H1 (cell line): Measurements from ENCODE around the gene ITGB8. TPM values are rescaled to one million over a fixed set of nuclear protein-coding genes. Genes with fewer than 3 reads are reported as not detected.

ENCODE experiments used
- CTCF ChIA-PET: fragments of 300-600 bp; sonication (Branson Sonifier 250); formaldehyde crosslinking; loops from one replicate; lab custom pipeline; 2021; ENCODE audit not compliant: partially characterized antibody; lab: Charles Lee
- POLR2A ChIA-PET: fragments of 300-600 bp; sonication (Branson Sonifier 250); formaldehyde crosslinking; loops from one replicate; lab custom pipeline; 2021; ENCODE audit warnings: inconsistent platforms; ENCODE audit not compliant: partially characterized antibody; lab: Charles Lee
- DNase-seq, 2 experiments: peaks; one replicate each; pipeline versions ENCODE4 v3.0.0 to v3.0.0-alpha.2; 2010 to 2022; ENCODE audit warnings: low spot score in 2 of 2, low read depth in 1 of 2, mixed read lengths in 1 of 2
- FAIRE-seq: peaks from 2 replicates; lab custom pipeline; 2011; peaks lifted over from hg19 to GRCh38; lab: Jason Lieb, UNC
- H2AFZ ChIP-seq: 2 replicates; pipeline ENCODE4 v1.8.1; 2012; ENCODE audit warnings: low read length, inconsistent platforms
- H2AK5ac ChIP-seq: 2 replicates; pipeline ENCODE4 v1.6.1; 2013; ENCODE audit warnings: low read depth, low read length
- H2BK120ac ChIP-seq: replicated peaks from 2 replicates; pipeline ENCODE3; 2013; ENCODE audit warnings: low read depth, low read length, inconsistent platforms
- H2BK12ac ChIP-seq: 2 replicates; pipeline ENCODE4 v1.6.1; 2013; ENCODE audit warnings: low read depth, low read length
- H2BK15ac ChIP-seq: 2 replicates; pipeline ENCODE4 v1.6.1; 2013; ENCODE audit warnings: low read length
- H2BK20ac ChIP-seq: 2 replicates; pipeline ENCODE4 v1.6.1; 2013; ENCODE audit warnings: low read length
- H2BK5ac ChIP-seq: 2 replicates; pipeline ENCODE4 v1.6.1; 2013; ENCODE audit warnings: low read depth, low read length
- H3K14ac ChIP-seq: 2 replicates; pipeline ENCODE4 v1.6.1; 2013; ENCODE audit warnings: inconsistent platforms; ENCODE audit not compliant: insufficient read length
- H3K18ac ChIP-seq: 2 replicates; pipeline ENCODE4 v1.6.1; 2013; ENCODE audit warnings: low read length; ENCODE audit errors: extremely low read depth
- H3K23ac ChIP-seq: 2 replicates; pipeline ENCODE4 v1.6.1; 2013; ENCODE audit warnings: inconsistent platforms; ENCODE audit not compliant: insufficient read length
- H3K23me2 ChIP-seq: 2 replicates; pipeline ENCODE4 v1.6.1; 2013; ENCODE audit warnings: low read depth, low read length
- H3K27ac ChIP-seq: 2 replicates; pipeline ENCODE4 v1.6.1; 2011; ENCODE audit warnings: low read depth, low read length, inconsistent platforms
- H3K27me3 ChIP-seq, 4 experiments: replicated peaks in 1 of 4; 1 replicate in 1 of 4; 2 replicates in 3 of 4; pipeline versions ENCODE4 v1.6.1 to v1.8.1; 2011 to 2013; ENCODE audit warnings: low read length in 3 of 4, mild to moderate bottlenecking in 3 of 4, inconsistent platforms in 2 of 4, mixed read lengths in 2 of 4, moderate library complexity in 1 of 4; ENCODE audit not compliant: control insufficient read depth in 3 of 4, insufficient read depth in 3 of 4; ENCODE audit errors: extremely low read depth in 1 of 4
- H3K36me3 ChIP-seq, 4 experiments: 2 replicates each; pipeline versions ENCODE4 v1.6.1 to v1.8.1; 2011 to 2013; ENCODE audit warnings: mild to moderate bottlenecking in 4 of 4, low read length in 3 of 4, moderate library complexity in 2 of 4, control low read depth in 1 of 4, inconsistent platforms in 1 of 4; ENCODE audit not compliant: insufficient read depth in 4 of 4, control insufficient read depth in 2 of 4
- H3K4ac ChIP-seq: replicated peaks from 2 replicates; pipeline ENCODE3; 2013; ENCODE audit warnings: low read length, low read depth, mixed read lengths, inconsistent platforms; ENCODE audit not compliant: insufficient read length
- H3K4me1 ChIP-seq, 4 experiments: replicated peaks in 1 of 4; 1 replicate in 1 of 4; 2 replicates in 3 of 4; pipeline versions ENCODE4 v1.6.1 to v1.8.1; 2011 to 2013; ENCODE audit warnings: low read length in 3 of 4, inconsistent platforms in 2 of 4, mixed read lengths in 1 of 4; ENCODE audit not compliant: insufficient read depth in 4 of 4, control insufficient read depth in 3 of 4
- H3K4me2 ChIP-seq, 2 experiments: 2 replicates each; pipeline versions ENCODE4 v1.6.1 to v1.8.1; 2011 to 2013; ENCODE audit warnings: low read depth in 2 of 2, low read length in 2 of 2, control low read depth in 1 of 2, inconsistent platforms in 1 of 2, mild to moderate bottlenecking in 1 of 2; ENCODE audit not compliant: insufficient read depth in 1 of 2
- H3K4me3 ChIP-seq, 4 experiments: fragments of 200-600, 300-600 bp in 1 of 4; sonication (generic), shearing (Covaris generic), sonication (Bioruptor Twin) in 1 of 4; 2 replicates each; pipeline versions ENCODE4 v1.5.1 to v1.8.1; 2011 to 2016; ENCODE audit warnings: low read length in 4 of 4, low read depth in 3 of 4, control low read depth in 2 of 4, inconsistent platforms in 2 of 4, mild to moderate bottlenecking in 2 of 4, mixed read lengths in 1 of 4, moderate library complexity in 1 of 4; ENCODE audit not compliant: insufficient read depth in 2 of 4; ENCODE audit errors: extremely low read depth in 1 of 4
- H3K56ac ChIP-seq: replicated peaks from 2 replicates; pipeline ENCODE3; 2013; ENCODE audit warnings: low read depth, mild to moderate bottlenecking, mixed read lengths, low read length, inconsistent platforms; ENCODE audit not compliant: insufficient read length
- H3K79me1 ChIP-seq: 2 replicates; pipeline ENCODE4 v1.6.1; 2013; ENCODE audit warnings: low read depth, low read length, control low read depth
- H3K79me2 ChIP-seq, 2 experiments: 2 replicates each; pipeline versions ENCODE4 v1.6.1 to v1.8.1; 2012 to 2013; ENCODE audit warnings: low read length in 2 of 2, mild to moderate bottlenecking in 2 of 2, inconsistent platforms in 1 of 2; ENCODE audit not compliant: insufficient read depth in 2 of 2, control insufficient read depth in 1 of 2
- H3K9ac ChIP-seq, 4 experiments: replicated peaks in 1 of 4; 1 replicate in 1 of 4; 2 replicates in 3 of 4; pipeline versions ENCODE4 v1.6.1 to v1.8.1; 2011 to 2013; ENCODE audit warnings: low read depth in 3 of 4, low read length in 3 of 4, control low read depth in 2 of 4, mild to moderate bottlenecking in 2 of 4, moderate library complexity in 2 of 4, inconsistent platforms in 1 of 4; ENCODE audit errors: extremely low read depth in 1 of 4
- H3K9me3 ChIP-seq, 2 experiments: 2 replicates each; pipeline versions ENCODE4 v1.6.1 to v1.8.1; 2012 to 2013; ENCODE audit warnings: mild to moderate bottlenecking in 2 of 2, moderate library complexity in 2 of 2, control low read depth in 1 of 2, inconsistent platforms in 1 of 2, low read depth in 1 of 2, low read length in 1 of 2, mixed read lengths in 1 of 2; ENCODE audit not compliant: insufficient read depth in 2 of 2
- H4K20me1 ChIP-seq, 2 experiments: replicated peaks in 1 of 2; 2 replicates each; pipeline versions ENCODE3 to v1.8.1; 2011 to 2013; ENCODE audit warnings: inconsistent platforms in 2 of 2, low read length in 2 of 2, mild to moderate bottlenecking in 1 of 2; ENCODE audit not compliant: insufficient read depth in 2 of 2, control insufficient read depth in 1 of 2
- H4K5ac ChIP-seq: 2 replicates; pipeline ENCODE4 v1.6.1; 2013; ENCODE audit warnings: low read length, low read depth, mixed read lengths, inconsistent platforms; ENCODE audit not compliant: insufficient read length
- H4K8ac ChIP-seq: 2 replicates; pipeline ENCODE4 v1.8.0; 2013; ENCODE audit warnings: mild to moderate bottlenecking, moderate library complexity, low read length, inconsistent platforms; ENCODE audit not compliant: insufficient read depth; ENCODE audit errors: extremely low read depth
- H4K91ac ChIP-seq: replicated peaks from 2 replicates; pipeline ENCODE3; 2013; ENCODE audit warnings: low read length, mixed read lengths, inconsistent platforms; ENCODE audit not compliant: insufficient read length
- KDM1A ChIP-seq: fragments of 200-600, 300-600 bp; sonication (generic); IDR thresholded peaks from 2 replicates; pipeline ENCODE4 v1.7.1; 2016; ENCODE audit warnings: mild to moderate bottlenecking, low read length, borderline replicate concordance
- TAF7 ChIP-seq: optimal IDR thresholded peaks from 2 replicates; pipeline ENCODE3; 2011; ENCODE audit warnings: low read depth, mild to moderate bottlenecking, inconsistent platforms, low read length, moderate library complexity, borderline replicate concordance
- WGBS, 2 experiments: shearing (Covaris generic) in 1 of 2; methylation state at CpG; one replicate each; pipeline versions ENCODE4 v1.1.6 to v1.1.7; 2013 to 2015; ENCODE audit warnings: low lambda C conversion rate in 2 of 2, mixed read lengths in 2 of 2, inconsistent platforms in 1 of 2, low coverage in 1 of 2, missing lambda C conversion rate in 1 of 2; ENCODE audit not compliant: insufficient replicate concordance in 2 of 2, insufficient coverage in 1 of 2, insufficient read length in 1 of 2; ENCODE audit errors: extremely low coverage in 1 of 2, missing lambda C conversion rate in 1 of 2; 5-methylcytosine and 5-hydroxymethylcytosine counted together
- polyA plus RNA-seq, 7 experiments: library from polyadenylated mRNA; depleted of rRNA in 3 of 7; stranded (reverse) in 5 of 7; unstranded in 2 of 7; fragments of >200 nt in 5 of 7; fragments of 200-250 nt in 2 of 7; gene quantifications; 1 replicate in 5 of 7; 2 replicates in 1 of 7; 4 replicates in 1 of 7; pipeline versions ENCODE4 v1.2.1 to v1.2.3, GENCODE V29; 2011 to 2013; ENCODE audit warnings: missing spikeins in 2 of 7, mixed read lengths in 2 of 7
- total RNA-seq: library from RNA; stranded (reverse); fragmentation: NEBNext Ultra II Directional; extraction: Animal tissue kit (Norgen Biotek cat#: 25700); gene quantifications from 2 replicates; pipeline ENCODE4 v1.2.1, GENCODE V29; 2021

The ITGB8 gene
- total and polyA plus RNA-seq, 2 of the 8 experiments (the other 6 are each of a cell fraction or from before 2014, with no cell fraction given) = 1.2 to 3.6 TPM

DNA sequence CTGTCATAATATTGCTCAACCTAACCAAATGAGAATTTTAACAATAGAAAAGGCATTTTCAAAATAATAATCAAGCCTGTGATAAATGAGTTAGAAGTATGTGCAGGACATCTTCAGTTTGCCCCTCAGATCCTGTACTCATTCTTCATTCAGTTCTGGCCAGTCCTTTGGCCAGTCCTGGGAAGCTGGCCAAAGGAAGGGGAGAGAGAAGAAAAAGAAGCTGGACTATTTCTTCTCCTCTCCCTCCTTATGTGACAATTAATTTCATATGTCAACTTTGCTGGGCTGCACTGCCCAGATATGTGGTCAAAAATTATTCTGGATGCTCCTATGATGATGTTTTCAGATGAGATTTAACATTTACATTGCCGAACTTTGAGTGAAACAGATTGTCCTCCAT is 31.6 kb upstream of the ITGB8 start:
- Histone ChIP-seq H3K23me2 (no peaks in the 10 kb centered on the region; the same call in 1 of the 2 replicates), H3K79me1 (no peaks in the 10 kb centered on the region), H2AK5ac (no peak overlapping the region), H4K8ac (no peak overlapping the region), H2BK120ac (no peak overlapping the region), H3K79me2 (no peaks in the 10 kb centered on the region), H4K5ac (no peak overlapping the region), H2BK15ac (no peak overlapping the region), H3K36me3 (no peaks in the 10 kb centered on the region), H2BK20ac (no peak overlapping the region), H2BK12ac (no peak overlapping the region), H4K20me1 (no peaks in the 10 kb centered on the region), H3K4ac (no peak overlapping the region), H3K23ac (no peak overlapping the region), H3K27ac (no peak overlapping the region), H2AFZ (no peak overlapping the region), H3K9me3 (no peaks in the 10 kb centered on the region), H3K56ac (no peak overlapping the region), H2BK5ac (no peak overlapping the region), H3K9ac (no peak overlapping the region), H3K4me1 (no peaks in the 10 kb centered on the region), H3K4me3 (no peak overlapping the region), H3K27me3 (no peaks in the 10 kb centered on the region), H3K4me2 (no peak overlapping the region), H4K91ac (no peak overlapping the region), H3K14ac (no peak overlapping the region), H3K18ac (no peak overlapping the region)
- DNase-seq = no peak
- ChIA-PET POLR2A (no interaction called here), CTCF (interaction anchor here (0.6 to 2.5 kb wide), 8 partner anchors 9 to 100 kb away, joined by 3 to 13 read pairs (median 4); partner anchors contain the start of gene ITGB8)
- FAIRE-seq = no peak
- 94% methylated on average over 1 of the region's 1 CpG; no CpG with 5 or more reads in 1 of the 2 experiments for WGBS, 2 experiments
- TF ChIP-seq KDM1A = no peak
- no peak for TF ChIP-seq TAF7
